ENCODE data around the gene PYGM. TPM values are rescaled to one million over a fixed set of nuclear protein-coding genes. Genes with fewer than 3 reads are reported as not detected.

The PYGM gene
- total RNA-seq, 1 experiment from 2014 or later: 0.45 TPM

DNA sequence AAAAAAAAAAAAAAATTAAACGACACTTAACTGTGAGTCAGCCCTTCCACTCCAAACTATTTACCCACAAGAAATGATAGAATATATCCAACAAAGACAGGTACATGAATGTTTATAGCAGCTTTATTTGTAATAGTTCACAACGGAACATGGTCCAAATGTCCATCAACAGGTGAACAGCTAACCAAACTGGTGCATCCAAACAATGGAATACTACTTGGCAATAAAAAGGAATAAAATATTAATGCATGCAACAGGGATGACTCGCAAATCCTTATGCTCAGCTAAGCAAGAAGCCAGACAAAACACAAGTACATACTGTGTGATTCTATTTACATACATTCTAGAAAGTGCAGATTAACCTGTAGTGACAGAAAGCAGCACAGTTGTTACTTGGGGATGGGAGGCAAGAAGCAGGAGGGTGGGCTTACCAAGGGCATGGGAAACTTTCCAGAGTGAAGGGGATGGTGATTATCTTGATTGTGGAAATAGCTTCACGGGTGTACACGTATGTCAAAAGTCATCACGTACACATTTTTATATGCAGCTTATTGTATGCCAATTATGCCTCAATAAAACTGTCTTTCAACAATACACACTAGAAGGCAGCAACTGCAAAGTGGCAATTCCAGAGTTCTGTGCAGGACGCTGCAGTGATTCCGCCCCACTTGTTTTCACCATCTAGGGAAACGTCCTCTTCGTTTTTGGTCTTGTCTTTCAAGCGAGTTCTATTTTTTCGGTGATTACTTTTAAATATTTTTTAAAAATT, 25.2 kb upstream of the PYGM start:
- Histone ChIP-seq H3K9me3 (replicated peaks) (no peaks in the 10 kb centered on the region), H3K27ac (no peak overlapping the region), H3K4me3 (no peak overlapping the region), H3K36me3 (peaks cover 17% of the 10 kb centered on the region), H3K27me3 (replicated peaks) (no peaks in the 10 kb centered on the region; the same call in 1 of the 2 replicates), H3K4me1 (replicated peaks) (no peaks in the 10 kb centered on the region)
- DNase-seq (ENCODE audit: low read depth in 1 of 2, low spot score in 2 of 2): no peak

DNA sequence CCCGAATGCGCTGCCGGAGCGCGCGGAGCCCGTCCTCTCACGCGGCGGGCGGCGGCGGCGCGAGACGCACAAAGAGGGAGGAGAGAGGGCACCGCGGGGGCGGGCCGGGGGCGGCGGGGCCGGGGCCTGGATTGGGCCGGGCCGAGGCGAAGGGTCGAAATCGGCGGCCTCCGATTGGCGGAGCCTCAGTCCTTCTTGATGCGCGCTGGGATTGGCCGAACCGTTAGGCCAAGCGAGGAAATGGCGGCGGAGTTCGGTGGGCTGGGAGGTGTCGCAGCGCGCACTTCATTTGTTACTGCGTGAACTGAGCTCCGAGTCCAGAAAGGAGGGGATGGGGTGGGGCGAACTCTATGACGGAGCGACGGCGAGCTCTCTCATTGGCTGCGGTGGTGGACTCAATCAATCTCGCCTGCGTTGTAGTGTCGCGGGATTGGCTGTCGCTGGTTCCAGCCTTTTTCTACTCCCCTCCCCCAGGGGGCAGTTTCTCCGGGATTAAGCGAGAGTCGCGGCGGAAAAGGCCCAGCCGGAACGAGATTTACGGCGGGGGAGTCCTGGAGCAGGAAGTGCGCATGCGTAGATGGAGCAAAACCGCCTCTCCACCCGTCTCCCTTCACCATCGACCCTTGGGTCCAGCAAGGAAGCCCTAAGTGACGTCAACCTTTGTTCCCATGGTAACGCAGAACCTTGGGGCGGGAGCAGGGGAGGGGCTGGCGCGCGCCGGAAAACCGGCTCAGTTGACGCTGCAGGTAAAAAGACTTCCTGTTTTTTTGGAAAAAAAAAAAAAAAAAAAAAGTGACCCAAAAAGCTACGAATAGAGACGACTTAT, 18.9 kb upstream of the PYGM start, which contains the start of gene SF1:
Gene SF1, minus strand, starts transcription at position 70 of the 826 bp plus-strand sequence. CDS start 150 bp downstream, outside the sequence.
- DNase-seq (ENCODE audit: low read depth in 1 of 2, low spot score in 2 of 2): peak; percentile 100
- Histone ChIP-seq H3K4me3 (peak within 1 kb of the TSS; percentile 98), H3K36me3 (peaks cover 42% of the 10 kb centered on the region), H3K9me3 (replicated peaks) (0 out of 2 replicates have a peak, but pooled peaks cover 2% of the 10 kb centered on the region), H3K27me3 (replicated peaks) (no peaks in the 10 kb centered on the region), H3K27ac (peak within 1 kb of the TSS; percentile 85), H3K4me1 (replicated peaks) (peaks cover 18% of the 10 kb centered on the region)

DNA sequence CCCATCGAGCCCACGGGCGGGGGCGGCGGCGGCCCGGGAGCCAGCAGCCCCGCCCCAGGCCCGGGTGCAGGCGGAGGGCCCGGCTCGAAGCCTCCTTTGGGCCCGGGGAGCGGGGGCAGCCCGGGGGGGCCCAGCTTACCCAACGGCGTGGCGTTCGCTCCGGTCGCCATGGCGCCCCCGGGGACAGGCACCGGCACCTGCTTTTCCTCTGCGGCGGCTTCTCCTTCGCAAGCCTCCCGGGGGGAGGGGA, 18.4 kb upstream of the PYGM start:
- Histone ChIP-seq H3K36me3 (peaks cover 48% of the 10 kb centered on the region), H3K4me1 (replicated peaks) (peaks cover 18% of the 10 kb centered on the region), H3K9me3 (replicated peaks) (0 out of 2 replicates have a peak, but pooled peaks cover 2% of the 10 kb centered on the region), H3K4me3 (peak overlapping the region; percentile 98), H3K27me3 (replicated peaks) (no peaks in the 10 kb centered on the region), H3K27ac (peak overlapping the region; percentile 85)
- DNase-seq (ENCODE audit: low read depth in 1 of 2, low spot score in 2 of 2): no peak

DNA sequence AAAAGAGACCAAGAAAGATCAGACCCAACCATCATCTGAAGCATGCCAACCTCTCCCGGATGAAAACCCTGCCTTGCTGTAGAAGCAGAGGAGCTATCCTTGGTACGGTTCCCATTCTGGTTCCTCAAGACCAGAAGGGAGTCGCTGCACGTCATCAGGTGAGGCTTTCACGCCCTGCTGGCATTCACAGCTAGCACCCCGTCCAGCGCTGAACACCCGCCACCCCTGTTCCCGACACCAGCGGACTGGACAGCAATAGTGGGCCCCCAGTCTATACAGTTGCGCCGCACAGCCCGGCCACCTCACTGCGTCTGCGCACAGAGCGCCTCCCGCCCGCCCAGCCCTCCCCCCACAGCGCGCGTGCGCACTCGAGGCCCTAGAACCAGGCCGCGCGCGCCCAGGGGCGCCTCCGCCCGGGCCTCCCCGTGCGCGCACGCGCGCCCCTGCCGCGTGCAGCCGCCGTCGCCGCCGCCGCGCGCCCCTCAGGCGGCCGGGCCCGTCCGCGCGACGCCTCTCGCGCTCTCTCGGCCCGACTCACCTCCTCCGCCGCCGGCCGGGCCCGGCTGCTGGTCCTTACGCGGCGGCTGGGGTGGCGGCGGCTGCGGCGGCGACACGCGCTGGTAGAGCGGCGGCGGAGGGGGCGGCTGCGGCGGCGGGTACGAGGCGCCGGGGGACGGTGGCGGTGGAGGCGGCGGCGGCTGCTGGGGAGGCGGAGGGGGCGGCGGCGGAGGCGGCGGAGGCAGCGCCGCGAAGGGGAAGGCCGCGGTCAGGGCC, 17.9 kb upstream of the PYGM start:
- H3K9me3 ChIP-seq (replicated peaks): 0 out of 2 replicates have a peak, but pooled peaks cover 2% of the 10 kb centered on the region
- H3K36me3 ChIP-seq: peaks cover 53% of the 10 kb centered on the region
- peak overlapping the region; percentile 98 for H3K4me3 ChIP-seq
- H3K27me3 ChIP-seq (replicated peaks): no peaks in the 10 kb centered on the region
- DNase-seq (ENCODE audit: low read depth in 1 of 2, low spot score in 2 of 2): peak; percentile 91 to 92
- H3K27ac ChIP-seq: peak overlapping the region; percentile 85
- peaks cover 18% of the 10 kb centered on the region for H3K4me1 ChIP-seq (replicated peaks)

DNA sequence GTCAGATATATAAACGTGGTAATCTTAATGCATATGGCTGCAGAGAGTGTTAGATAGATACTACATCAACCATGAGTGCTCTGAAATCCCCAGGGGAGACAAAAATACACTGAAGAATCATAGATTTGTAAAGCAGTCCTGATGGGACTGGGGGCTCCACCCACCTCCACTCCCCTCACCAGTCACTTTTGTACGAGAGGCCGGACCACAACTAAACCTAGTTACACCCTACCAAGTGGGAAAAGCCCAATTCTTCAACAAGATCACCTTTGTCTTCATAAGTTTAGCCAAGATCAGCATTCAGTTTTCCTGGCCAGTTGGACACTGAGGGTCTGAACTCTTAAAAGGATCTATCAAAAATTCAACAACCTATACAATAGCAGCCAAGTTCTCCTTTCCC, 17.1 kb upstream of the PYGM start:
- no peak overlapping the region for H3K27ac ChIP-seq
- no peak for DNase-seq (ENCODE audit: low read depth in 1 of 2, low spot score in 2 of 2)
- peaks cover 18% of the 10 kb centered on the region for H3K4me1 ChIP-seq (replicated peaks)
- H3K9me3 ChIP-seq (replicated peaks): 0 out of 2 replicates have a peak, but pooled peaks cover 2% of the 10 kb centered on the region
- no peaks in the 10 kb centered on the region for H3K27me3 ChIP-seq (replicated peaks)
- H3K36me3 ChIP-seq: peaks cover 61% of the 10 kb centered on the region
- H3K4me3 ChIP-seq: peak overlapping the region; percentile 98

DNA sequence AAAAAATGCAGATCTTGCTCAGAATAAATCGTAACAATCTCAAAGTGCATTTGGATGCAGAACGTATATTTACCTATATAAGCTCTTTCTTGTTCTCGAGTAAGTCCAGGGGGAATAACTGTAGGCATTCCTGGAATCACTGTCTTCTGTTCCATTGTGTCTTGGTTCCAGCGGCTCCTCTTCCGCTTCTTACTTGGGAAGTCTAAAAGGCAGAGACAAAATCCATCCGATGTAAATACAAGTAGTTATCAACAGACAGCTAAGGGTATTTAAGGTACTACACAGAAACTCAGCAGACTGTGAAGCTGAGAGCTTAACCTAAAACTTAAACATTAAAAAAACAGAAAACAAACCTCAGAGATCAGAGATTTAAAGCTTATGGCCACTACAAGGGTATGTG, 16.7 kb upstream of the PYGM start:
- Histone ChIP-seq H3K9me3 (replicated peaks) (0 out of 2 replicates have a peak, but pooled peaks cover 2% of the 10 kb centered on the region), H3K36me3 (peaks cover 65% of the 10 kb centered on the region), H3K27ac (no peak overlapping the region), H3K4me3 (peak overlapping the region; percentile 98; the same call in 1 of the 2 replicates), H3K27me3 (replicated peaks) (no peaks in the 10 kb centered on the region), H3K4me1 (replicated peaks) (peaks cover 18% of the 10 kb centered on the region)
- no peak for DNase-seq (ENCODE audit: low read depth in 1 of 2, low spot score in 2 of 2)

DNA sequence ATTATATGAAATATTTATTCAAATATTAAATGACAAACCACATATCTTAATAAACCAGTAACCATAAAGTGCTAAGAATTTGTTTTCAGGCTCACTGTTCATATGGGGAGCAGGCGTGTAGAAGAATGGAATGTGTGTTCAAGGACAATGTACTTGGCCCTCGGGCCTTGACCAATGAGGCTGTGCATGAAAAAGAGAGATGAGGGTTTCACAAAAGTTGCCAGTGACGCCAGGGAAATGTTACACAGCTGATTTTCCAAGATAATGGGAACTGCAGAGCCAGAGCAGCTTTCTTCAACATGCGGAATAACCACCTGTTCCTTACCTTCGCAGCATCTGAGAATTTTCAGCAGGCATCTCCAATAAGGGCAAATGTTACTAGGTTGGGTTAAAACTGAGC, 14.4 kb upstream of the PYGM start:
- no peaks in the 10 kb centered on the region for H3K27me3 ChIP-seq (replicated peaks)
- H3K4me3 ChIP-seq: no peak overlapping the region
- no peak for DNase-seq (ENCODE audit: low read depth in 1 of 2, low spot score in 2 of 2)
- peaks cover 11% of the 10 kb centered on the region for H3K4me1 ChIP-seq (replicated peaks)
- H3K27ac ChIP-seq: no peak overlapping the region
- H3K9me3 ChIP-seq (replicated peaks): 0 out of 2 replicates have a peak, but pooled peaks cover 2% of the 10 kb centered on the region
- H3K36me3 ChIP-seq: peaks cover 88% of the 10 kb centered on the region

DNA sequence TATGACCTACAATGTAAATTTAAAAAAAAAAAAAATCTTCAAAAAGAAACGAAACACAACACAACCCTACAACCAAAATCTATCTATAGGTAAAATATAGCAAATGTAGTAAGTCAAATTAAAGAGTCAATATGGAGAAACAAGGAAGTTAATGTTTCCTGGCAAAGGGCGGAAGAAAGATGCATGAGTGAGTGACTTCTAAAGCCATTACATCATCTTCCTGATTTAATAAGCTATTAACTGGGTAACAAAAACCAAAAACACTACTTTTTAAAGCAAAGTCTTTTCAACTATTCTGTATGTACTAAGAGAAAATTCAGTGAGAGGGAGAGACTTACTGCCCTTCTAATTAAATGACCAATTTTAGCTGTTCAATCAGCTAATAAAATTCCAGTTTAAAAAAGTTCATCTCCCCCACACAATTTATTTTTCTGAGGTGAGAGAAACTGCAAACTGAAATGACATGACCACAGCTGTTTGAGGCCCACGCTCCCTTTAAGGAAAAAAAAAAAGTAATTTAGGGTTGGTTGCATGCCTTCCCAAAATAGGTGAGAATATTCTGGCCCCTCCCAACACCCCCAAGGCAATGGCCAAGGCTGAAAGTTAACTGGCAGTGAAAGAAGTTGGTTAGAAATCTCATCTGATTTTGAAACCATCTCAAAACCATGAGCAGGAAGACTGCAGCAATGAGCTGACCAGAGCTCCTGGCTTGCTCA, 12.7 kb upstream of the PYGM start:
- Histone ChIP-seq H3K4me1 (replicated peaks) (peaks cover 19% of the 10 kb centered on the region), H3K4me3 (no peak overlapping the region), H3K27me3 (replicated peaks) (no peaks in the 10 kb centered on the region), H3K27ac (no peak overlapping the region), H3K9me3 (replicated peaks) (0 out of 2 replicates have a peak, but pooled peaks cover 2% of the 10 kb centered on the region), H3K36me3 (peaks cover 100% of the 10 kb centered on the region)
- no peak for DNase-seq (ENCODE audit: low read depth in 1 of 2, low spot score in 2 of 2)

DNA sequence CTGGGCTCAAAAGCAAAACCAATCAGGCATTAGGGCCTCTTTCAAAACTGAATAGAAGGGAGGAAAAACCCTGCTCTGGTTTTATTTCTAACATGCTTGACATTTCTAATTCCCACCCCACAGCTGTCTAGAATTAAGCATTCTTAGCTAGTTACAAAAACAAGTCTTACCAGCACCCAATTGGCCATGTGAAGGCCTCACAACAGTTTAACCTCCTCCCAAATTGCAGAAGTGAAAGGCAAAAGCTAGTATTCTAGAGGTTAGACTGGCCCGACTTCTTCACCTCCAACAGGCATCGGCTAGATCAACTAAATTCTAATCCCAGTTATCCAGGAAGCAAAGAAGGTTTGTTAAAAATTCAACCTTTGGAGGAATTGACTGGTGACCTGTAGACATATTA, 12.1 kb upstream of the PYGM start:
- Histone ChIP-seq H3K36me3 (peaks cover 100% of the 10 kb centered on the region), H3K27ac (no peak overlapping the region), H3K9me3 (replicated peaks) (no peaks in the 10 kb centered on the region), H3K4me3 (no peak overlapping the region), H3K27me3 (replicated peaks) (no peaks in the 10 kb centered on the region), H3K4me1 (replicated peaks) (peaks cover 22% of the 10 kb centered on the region)
- no peak for DNase-seq (ENCODE audit: low read depth in 1 of 2, low spot score in 2 of 2)

DNA sequence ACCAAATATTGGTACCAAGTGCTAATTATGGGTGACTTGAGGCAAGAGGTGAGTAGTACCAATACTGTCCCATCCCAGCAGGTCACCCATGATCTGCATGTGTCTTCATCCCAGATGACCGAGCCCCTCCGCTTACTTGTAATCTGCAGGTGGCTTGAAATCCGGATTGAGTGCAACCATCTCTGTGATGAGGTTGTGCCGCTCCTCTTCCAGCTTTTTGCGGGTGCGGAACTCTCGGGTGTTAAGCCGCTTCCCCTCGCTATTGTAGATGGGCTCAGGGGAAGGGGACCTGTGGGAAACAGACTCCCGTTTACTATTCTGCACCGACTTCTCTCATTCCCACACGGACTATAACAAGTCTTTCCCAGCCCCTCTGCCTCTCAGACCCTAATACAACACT, 10.3 kb upstream of the PYGM start:
- Histone ChIP-seq H3K4me1 (replicated peaks) (peaks cover 22% of the 10 kb centered on the region), H3K27me3 (replicated peaks) (no peaks in the 10 kb centered on the region), H3K36me3 (peaks cover 97% of the 10 kb centered on the region), H3K4me3 (no peak overlapping the region), H3K27ac (no peak overlapping the region), H3K9me3 (replicated peaks) (no peaks in the 10 kb centered on the region)
- no peak for DNase-seq (ENCODE audit: low read depth in 1 of 2, low spot score in 2 of 2)

DNA sequence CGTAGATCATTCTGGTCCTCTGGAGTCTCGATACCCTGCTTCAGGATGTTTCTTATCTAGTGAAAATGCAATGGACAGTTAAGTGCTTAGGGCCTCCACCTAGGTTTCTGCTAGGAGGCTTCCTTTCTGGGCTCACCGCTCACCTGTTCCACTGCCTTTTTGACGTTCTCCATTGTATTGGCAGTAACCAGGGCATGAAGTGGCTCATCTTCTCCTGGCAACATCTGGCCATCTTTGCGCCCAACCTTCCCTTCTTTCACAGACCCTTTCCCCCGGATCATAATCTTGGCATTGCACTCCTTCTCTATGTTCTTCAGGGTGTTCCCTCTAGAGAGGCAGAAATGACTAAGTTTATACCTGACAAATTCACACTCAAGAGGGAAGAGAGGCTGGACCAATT, 9.5 kb upstream of the PYGM start:
- Histone ChIP-seq H3K36me3 (peaks cover 97% of the 10 kb centered on the region), H3K4me3 (no peak overlapping the region), H3K9me3 (replicated peaks) (no peaks in the 10 kb centered on the region), H3K27ac (no peak overlapping the region), H3K4me1 (replicated peaks) (peaks cover 31% of the 10 kb centered on the region), H3K27me3 (replicated peaks) (no peaks in the 10 kb centered on the region)
- DNase-seq (ENCODE audit: low read depth in 1 of 2, low spot score in 2 of 2): no peak

DNA sequence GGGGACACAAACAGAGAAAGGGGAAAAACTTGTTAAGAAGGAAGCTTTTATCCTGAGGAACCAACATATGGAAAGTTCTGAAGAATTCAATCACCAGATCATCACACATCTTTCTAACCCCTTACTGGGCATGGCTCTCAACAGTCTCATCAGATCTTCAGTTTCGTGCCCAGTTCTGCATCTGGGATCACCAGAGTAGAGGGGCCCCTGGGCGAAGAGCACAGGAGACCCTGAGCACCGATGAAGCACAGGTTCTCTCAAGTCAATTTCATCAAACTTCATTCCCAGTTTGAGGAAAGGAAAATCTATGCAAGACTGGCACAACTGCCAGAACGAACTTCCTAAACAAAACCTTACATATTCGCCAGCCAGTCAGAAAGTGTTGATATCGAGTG, 8.5 kb upstream of the PYGM start:
- Histone ChIP-seq H3K4me3 (no peak overlapping the region), H3K27me3 (replicated peaks) (no peaks in the 10 kb centered on the region), H3K27ac (no peak overlapping the region), H3K36me3 (peaks cover 97% of the 10 kb centered on the region), H3K9me3 (replicated peaks) (no peaks in the 10 kb centered on the region), H3K4me1 (replicated peaks) (peaks cover 41% of the 10 kb centered on the region)
- no peak for DNase-seq (ENCODE audit: low read depth in 1 of 2, low spot score in 2 of 2)

Measured in SJSA1 (cell line).